ENCODE measurements around the gene BHLHA15. TPM values are rescaled to one million over a fixed set of nuclear protein-coding genes. Genes with fewer than 3 reads are reported as not detected.

BHLHA15 gene
- total and polyA plus RNA-seq, 5 donors from 2014 or later: not detected

- no peak overlapping the region for H3K27ac Mint-ChIP-seq
Observed at GRCh38 chr7:98206451-98207330, 4.5 kb upstream of the BHLHA15 start.

GRCh38 chr7:98209166-98209920 is 1.9 kb upstream of the BHLHA15 start:
- Histone ChIP-seq H3K27ac (ENCODE audit: insufficient read depth, low read length, poor library complexity, severe bottlenecking) (no peak overlapping the region), H3K9me3 (ENCODE audit: control insufficient read depth in 2 of 2, low read length in 2 of 2) (no peaks in the 10 kb centered on the region), H3K4me1 (ENCODE audit: control insufficient read depth, insufficient read depth, low read length, poor library complexity, severe bottlenecking) (peaks cover 9% of the 10 kb centered on the region), H3K36me3 (ENCODE audit: control insufficient read depth, insufficient read depth, low read length) (peaks cover 26% of the 10 kb centered on the region), H3K4me3 (ENCODE audit: low read depth, low read length) (no peak overlapping the region), H3K27me3 (ENCODE audit: control insufficient read depth, insufficient read depth, low read length) (no peaks in the 10 kb centered on the region)
- Mint-ChIP-seq H3K9me3 (no peaks in the 10 kb centered on the region), H3K27ac (peak overlapping the region; percentile 25 to 76 (median 74)), H3K36me3 (peaks cover 16% of the 10 kb centered on the region), H3K27me3 (no peaks in the 10 kb centered on the region), H3K4me1 (peaks cover 0 to 19% (median 6%) of the 10 kb centered on the region in 4 donors), H3K4me3 (peak overlapping the region in 3 of 4 donors; percentile 71 to 81 (median 78))
- DNase-seq: no peak
- no peak for ATAC-seq (ENCODE audit: low read depth in 2 of 2)

More at GRCh38 chr7:98206451-98207330, 4.5 kb upstream of the BHLHA15 start:
- Histone ChIP-seq H3K4me3 (ENCODE audit: low read depth, low read length) (no peak overlapping the region), H3K36me3 (ENCODE audit: control insufficient read depth, insufficient read depth, low read length) (peaks cover 32% of the 10 kb centered on the region), H3K4me1 (ENCODE audit: control insufficient read depth, insufficient read depth, low read length, poor library complexity, severe bottlenecking) (peaks cover 35% of the 10 kb centered on the region), H3K27ac (ENCODE audit: insufficient read depth, low read length, poor library complexity, severe bottlenecking) (no peak overlapping the region), H3K9me3 (ENCODE audit: control insufficient read depth in 2 of 2, low read length in 2 of 2) (no peaks in the 10 kb centered on the region), H3K27me3 (ENCODE audit: control insufficient read depth, insufficient read depth, low read length) (no peaks in the 10 kb centered on the region)
- Mint-ChIP-seq H3K9me3 (peaks cover 0 to 1% (median 0%) of the 10 kb centered on the region in 7 donors), H3K4me1 (peaks cover 13 to 38% (median 17%) of the 10 kb centered on the region in 4 donors), H3K36me3 (peaks cover 23% of the 10 kb centered on the region), H3K27me3 (no peaks in the 10 kb centered on the region), H3K4me3 (no peak overlapping the region)
- DNase-seq (no peak), ATAC-seq (ENCODE audit: low read depth in 2 of 2) (no peak)

- H3K9me3 ChIP-seq (ENCODE audit: control insufficient read depth in 2 of 2, low read length in 2 of 2): no peaks in the 10 kb centered on the region
- no peak for ATAC-seq (ENCODE audit: low read depth in 2 of 2)
- H3K27ac ChIP-seq (ENCODE audit: insufficient read depth, low read length, poor library complexity, severe bottlenecking): no peak overlapping the region
- Mint-ChIP-seq H3K27ac (no peak overlapping the region), H3K27me3 (no peaks in the 10 kb centered on the region), H3K9me3 (no peaks in the 10 kb centered on the region), H3K36me3 (peaks cover 12% of the 10 kb centered on the region), H3K4me3 (peak overlapping the region in 1 of 4 donors; percentile 81), H3K4me1 (peaks cover 0 to 14% (median 3%) of the 10 kb centered on the region in 4 donors)
- no peak for DNase-seq
- peaks cover 17% of the 10 kb centered on the region for H3K36me3 ChIP-seq (ENCODE audit: control insufficient read depth, insufficient read depth, low read length)
- H3K27me3 ChIP-seq (ENCODE audit: control insufficient read depth, insufficient read depth, low read length): no peaks in the 10 kb centered on the region
- H3K4me1 ChIP-seq (ENCODE audit: control insufficient read depth, insufficient read depth, low read length, poor library complexity, severe bottlenecking): peaks cover 9% of the 10 kb centered on the region
- H3K4me3 ChIP-seq (ENCODE audit: low read depth, low read length): no peak overlapping the region
Observed at GRCh38 chr7:98210513-98211220, 572 bp upstream of the BHLHA15 start.

GRCh38 chr7:98211676-98212531 is 665 bp downstream of the BHLHA15 start:
- Histone ChIP-seq H3K27me3 (ENCODE audit: control insufficient read depth, insufficient read depth, low read length) (no peaks in the 10 kb centered on the region), H3K4me1 (ENCODE audit: control insufficient read depth, insufficient read depth, low read length, poor library complexity, severe bottlenecking) (peaks cover 9% of the 10 kb centered on the region), H3K36me3 (ENCODE audit: control insufficient read depth, insufficient read depth, low read length) (peaks cover 8% of the 10 kb centered on the region), H3K27ac (ENCODE audit: insufficient read depth, low read length, poor library complexity, severe bottlenecking) (no peak overlapping the region), H3K4me3 (ENCODE audit: low read depth, low read length) (no peak overlapping the region), H3K9me3 (ENCODE audit: control insufficient read depth in 2 of 2, low read length in 2 of 2) (no peaks in the 10 kb centered on the region)
- ATAC-seq (ENCODE audit: low read depth in 2 of 2): no peak
- Mint-ChIP-seq H3K9me3 (no peaks in the 10 kb centered on the region), H3K4me1 (peaks cover 0 to 11% (median under 1%) of the 10 kb centered on the region in 4 donors), H3K27ac (no peak overlapping the region), H3K27me3 (no peaks in the 10 kb centered on the region), H3K4me3 (peak overlapping the region in 3 of 4 donors; percentile 70 to 74 (median 73)), H3K36me3 (peaks cover 7% of the 10 kb centered on the region)
- DNase-seq: no peak

- no peaks in the 10 kb centered on the region for H3K27me3 Mint-ChIP-seq
- DNase-seq (no peak), ATAC-seq (ENCODE audit: low read depth in 2 of 2) (no peak)
- Histone ChIP-seq H3K27me3 (ENCODE audit: control insufficient read depth, insufficient read depth, low read length) (no peaks in the 10 kb centered on the region), H3K4me3 (ENCODE audit: low read depth, low read length) (no peak overlapping the region), H3K9me3 (ENCODE audit: control insufficient read depth in 2 of 2, low read length in 2 of 2) (no peaks in the 10 kb centered on the region), H3K36me3 (ENCODE audit: control insufficient read depth, insufficient read depth, low read length) (peaks cover 10% of the 10 kb centered on the region), H3K27ac (ENCODE audit: insufficient read depth, low read length, poor library complexity, severe bottlenecking) (no peak overlapping the region), H3K4me1 (ENCODE audit: control insufficient read depth, insufficient read depth, low read length, poor library complexity, severe bottlenecking) (peaks cover 9% of the 10 kb centered on the region)
- peaks cover under 1% of the 10 kb centered on the region for H3K36me3 Mint-ChIP-seq
- H3K4me3 Mint-ChIP-seq: peak overlapping the region in 1 of 4 donors; percentile 39
- no peak overlapping the region for H3K27ac Mint-ChIP-seq
- peaks cover 0 to 11% (median under 1%) of the 10 kb centered on the region in 4 donors for H3K4me1 Mint-ChIP-seq
- H3K9me3 Mint-ChIP-seq: no peaks in the 10 kb centered on the region
Observed at GRCh38 chr7:98212532-98213041, 1.3 kb downstream of the BHLHA15 start.

GRCh38 chr7:98213296-98213887 is 2.2 kb downstream of the BHLHA15 start:
- H3K9me3 Mint-ChIP-seq: no peaks in the 10 kb centered on the region
- Histone ChIP-seq H3K27me3 (ENCODE audit: control insufficient read depth, insufficient read depth, low read length) (no peaks in the 10 kb centered on the region), H3K36me3 (ENCODE audit: control insufficient read depth, insufficient read depth, low read length) (peaks cover 12% of the 10 kb centered on the region), H3K4me1 (ENCODE audit: control insufficient read depth, insufficient read depth, low read length, poor library complexity, severe bottlenecking) (peaks cover 9% of the 10 kb centered on the region), H3K4me3 (ENCODE audit: low read depth, low read length) (no peak overlapping the region), H3K27ac (ENCODE audit: insufficient read depth, low read length, poor library complexity, severe bottlenecking) (no peak overlapping the region), H3K9me3 (ENCODE audit: control insufficient read depth in 2 of 2, low read length in 2 of 2) (no peaks in the 10 kb centered on the region)
- peak overlapping the region in 1 of 4 donors; percentile 39 for H3K4me3 Mint-ChIP-seq
- H3K27me3 Mint-ChIP-seq: no peaks in the 10 kb centered on the region
- DNase-seq: no peak
- H3K4me1 Mint-ChIP-seq: peaks cover 0 to 14% (median 2%) of the 10 kb centered on the region in 4 donors
- peak overlapping the region in 2 of 3 donors; percentile 26 to 73 for H3K27ac Mint-ChIP-seq
- ATAC-seq (ENCODE audit: low read depth in 2 of 2): no peak
- H3K36me3 Mint-ChIP-seq: peaks cover 3% of the 10 kb centered on the region

Data from CD4-positive, CD25-positive, alpha-beta regulatory T cell (primary cell).